Raji (cell line): ENCODE data around the gene GRK5.

Experiments used
- POLR2A ChIP-seq: IDR thresholded peaks from 2 replicates; pipeline ENCODE4 v1.6.1; 2011; ENCODE audit warnings: low read depth, low read length, control low read depth; ENCODE audit not compliant: insufficient read depth

The GRK5 gene

DNA sequence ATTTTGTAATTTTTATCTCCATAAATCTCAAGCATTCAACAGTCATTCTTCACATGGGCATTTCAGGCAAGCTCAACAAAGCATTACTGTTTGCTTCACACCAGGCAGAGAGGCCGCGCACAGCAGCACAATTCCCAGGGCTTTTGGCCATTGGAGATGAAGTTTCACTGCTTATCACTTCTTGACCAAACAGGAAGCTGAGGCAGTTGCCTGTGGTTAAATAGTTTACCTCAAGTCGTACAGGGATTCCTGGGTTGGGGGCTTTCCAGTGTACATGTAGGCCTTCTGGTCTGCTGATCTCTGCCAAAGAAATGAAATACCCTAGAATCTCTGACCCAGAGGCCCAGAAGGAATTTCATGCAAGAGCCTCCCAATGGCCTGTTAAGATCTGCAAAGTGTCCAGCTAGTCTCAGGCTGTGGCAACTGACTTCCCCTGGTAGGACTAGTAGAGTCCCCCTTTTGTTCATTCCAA, 17.5 kb upstream of the GRK5 start:
- no peak for TF ChIP-seq POLR2A

DNA sequence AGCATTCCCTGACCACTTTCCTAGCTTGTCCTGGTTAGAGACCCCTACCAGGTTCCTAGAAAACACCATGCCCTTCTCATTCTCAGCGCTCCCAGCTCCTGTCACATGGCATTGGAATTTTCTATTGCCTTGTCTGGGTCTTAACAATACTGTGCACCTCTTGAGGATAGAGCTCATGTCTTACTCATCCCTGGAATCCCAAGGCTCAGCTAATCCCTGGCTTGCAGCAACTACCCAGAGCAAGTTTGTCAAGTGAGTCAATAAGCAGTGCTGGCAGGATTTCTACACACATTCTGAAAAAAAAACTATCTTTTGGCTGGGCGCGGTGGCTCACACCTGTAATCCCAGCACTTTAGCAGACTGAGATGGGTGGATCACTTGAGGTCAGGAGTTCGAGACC, 17.0 kb upstream of the GRK5 start:
- no peak for TF ChIP-seq POLR2A

- no peak for TF ChIP-seq POLR2A
Measured at GRCh38 chr10:119190954-119191785, 16.2 kb upstream of the GRK5 start.

GRCh38 chr10:119191881-119192280, 15.5 kb upstream of the GRK5 start:
- TF ChIP-seq POLR2A, result no peak

GRCh38 chr10:119197921-119198320, 9.4 kb upstream of the GRK5 start:
- no peak for TF ChIP-seq POLR2A

- TF ChIP-seq POLR2A, result no peak
Measured at GRCh38 chr10:119198438-119198837, 8.9 kb upstream of the GRK5 start.

- TF ChIP-seq POLR2A, result no peak
Measured at GRCh38 chr10:119199231-119199992, 8.0 kb upstream of the GRK5 start.

DNA sequence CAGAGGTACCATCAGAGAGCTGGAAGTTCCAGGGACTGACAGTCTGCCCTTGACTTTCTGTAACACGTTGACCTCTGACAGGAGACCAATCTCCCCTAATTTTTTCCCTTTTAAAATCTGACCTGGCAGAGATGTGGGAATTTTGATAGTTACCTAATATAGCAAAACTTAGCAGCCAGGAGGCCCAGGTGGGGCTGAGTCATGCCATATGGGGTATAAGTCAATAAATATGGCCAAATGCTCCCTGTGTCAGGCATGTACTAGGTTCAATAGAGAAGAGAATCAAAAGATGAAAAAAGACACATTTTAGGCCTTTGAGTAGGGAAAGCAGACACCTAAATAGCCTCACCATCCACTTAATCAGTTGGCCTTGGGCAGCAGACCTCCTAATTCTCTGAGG, 6.1 kb upstream of the GRK5 start:
- no peak for TF ChIP-seq POLR2A

GRCh38 chr10:119203006-119203405, 4.4 kb upstream of the GRK5 start:
- TF ChIP-seq POLR2A, result no peak

GRCh38 chr10:119205894-119206602, 1.3 kb upstream of the GRK5 start:
- no peak for TF ChIP-seq POLR2A

- no peak for TF ChIP-seq POLR2A
Measured at GRCh38 chr10:119206603-119207365, 587 bp upstream of the GRK5 start.

- no peak for TF ChIP-seq POLR2A
Measured at GRCh38 chr10:119207713-119208552, 562 bp downstream of the GRK5 start.

DNA sequence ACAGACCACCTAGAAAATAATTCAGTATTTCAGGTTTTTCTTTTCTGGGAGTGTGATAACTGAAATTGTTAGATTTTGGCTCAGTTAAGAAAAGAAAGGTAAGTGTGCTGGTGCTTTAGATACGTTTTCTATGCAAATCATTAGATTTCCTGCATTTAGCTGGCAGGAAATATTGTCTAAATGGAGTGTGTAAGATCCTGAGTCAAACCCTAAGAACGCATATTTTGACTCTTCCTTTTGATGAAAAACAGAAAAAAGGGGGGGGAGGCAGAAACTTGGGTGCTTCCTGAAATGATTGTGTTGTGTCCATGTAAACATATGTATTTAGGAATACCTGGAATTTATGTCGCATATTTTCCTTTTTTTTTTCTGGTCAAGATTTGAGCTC, 1.2 kb downstream of the GRK5 start:
- no peak for TF ChIP-seq POLR2A
